Measurements from ENCODE around the gene NIPSNAP2.

- TF ChIP-seq CTCF (conservative IDR thresholded peaks at IDR 0.05; ENCODE audit: low read depth, low read length) (no peak), EZH2 (IDR thresholded peaks at IDR 0.05; ENCODE audit: borderline replicate concordance, low read depth, low read length, poor library complexity, severe bottlenecking) (no peak)
Measured at GRCh38 chr7:55966851-55967250, 2.5 kb downstream of the NIPSNAP2 start.

All from A673 (cell line).